Trophoblast cell (in vitro differentiated cells and primary cell): Measurements from ENCODE around the gene MYO1B.
A peak's percentile ranks its signal among the peaks of the same experiment; 100 is the strongest.

Source experiments
- DNase-seq, 2 donors: peaks; one replicate each; pipeline ENCODE4 v3.0.0-alpha.2; 2016
- H2AFZ ChIP-seq: 2 replicates; pipeline ENCODE4 v1.6.1; 2013; ENCODE audit warnings: low read length, moderate library complexity, mild to moderate bottlenecking; ENCODE audit not compliant: insufficient read depth, poor library complexity
- H2AK5ac ChIP-seq: 2 replicates; pipeline ENCODE4 v1.6.1; 2013; ENCODE audit warnings: mild to moderate bottlenecking, low read length
- H2BK120ac ChIP-seq: 2 replicates; pipeline ENCODE4 v1.6.1; 2013; ENCODE audit warnings: low read length, mild to moderate bottlenecking, moderate library complexity; ENCODE audit not compliant: insufficient read depth, poor library complexity
- H2BK12ac ChIP-seq: 2 replicates; pipeline ENCODE4 v1.6.1; 2013; ENCODE audit warnings: mild to moderate bottlenecking, low read length, moderate library complexity
- H2BK5ac ChIP-seq: 2 replicates; pipeline ENCODE4 v1.6.1; 2013; ENCODE audit warnings: low read length, low read depth, moderate library complexity, mild to moderate bottlenecking; ENCODE audit not compliant: poor library complexity
- H3K14ac ChIP-seq: 2 replicates; pipeline ENCODE4 v1.6.1; 2013; ENCODE audit warnings: mild to moderate bottlenecking, low read length
- H3K18ac ChIP-seq: 2 replicates; pipeline ENCODE4 v1.6.1; 2013; ENCODE audit warnings: mild to moderate bottlenecking, low read length
- H3K23ac ChIP-seq: 2 replicates; pipeline ENCODE4 v1.6.1; 2013; ENCODE audit warnings: low read length
- H3K27ac ChIP-seq: 2 replicates; pipeline ENCODE4 v1.5.1; 2013; ENCODE audit warnings: low read depth, mild to moderate bottlenecking, inconsistent platforms, low read length, moderate library complexity
- H3K27me3 ChIP-seq: 2 replicates; pipeline ENCODE4 v1.6.1; 2013; ENCODE audit warnings: inconsistent platforms, mild to moderate bottlenecking, low read length, moderate library complexity; ENCODE audit not compliant: insufficient read depth
- H3K36me3 ChIP-seq, 2 experiments: 1 replicate in 1 of 2; 2 replicates in 1 of 2; pipeline ENCODE4 v1.6.1; 2013; ENCODE audit warnings: low read length in 2 of 2, mild to moderate bottlenecking in 2 of 2, moderate library complexity in 1 of 2; ENCODE audit not compliant: insufficient read depth in 2 of 2, control insufficient read depth in 1 of 2
- H3K4ac ChIP-seq: 2 replicates; pipeline ENCODE4 v1.6.1; 2013; ENCODE audit warnings: low read depth, mild to moderate bottlenecking, low read length, moderate library complexity
- H3K4me1 ChIP-seq, 2 experiments: 1 replicate in 1 of 2; 2 replicates in 1 of 2; pipeline ENCODE4 v1.6.1; 2013; ENCODE audit warnings: low read length in 2 of 2, mild to moderate bottlenecking in 2 of 2, moderate library complexity in 1 of 2; ENCODE audit not compliant: insufficient read depth in 2 of 2, control insufficient read depth in 1 of 2
- H3K4me2 ChIP-seq: 2 replicates; pipeline ENCODE4 v1.6.1; 2013; ENCODE audit warnings: inconsistent platforms, mild to moderate bottlenecking, low read length, moderate library complexity
- H3K4me3 ChIP-seq: 2 replicates; pipeline ENCODE4 v1.5.1; 2013; ENCODE audit warnings: mild to moderate bottlenecking, low read depth, low read length, inconsistent platforms
- H3K79me1 ChIP-seq: one replicate; pipeline ENCODE4 v1.6.1; 2013; ENCODE audit warnings: low read length
- H3K79me2 ChIP-seq: 2 replicates; pipeline ENCODE4 v1.6.1; 2013; ENCODE audit warnings: low read length, mild to moderate bottlenecking; ENCODE audit not compliant: control insufficient read depth, insufficient read depth, poor library complexity
- H3K9ac ChIP-seq: 2 replicates; pipeline ENCODE4 v1.6.1; 2013; ENCODE audit warnings: mild to moderate bottlenecking, low read length
- H3K9me3 ChIP-seq: 2 replicates; pipeline ENCODE4 v1.6.1; 2013; ENCODE audit warnings: low read depth, mild to moderate bottlenecking, control low read depth, inconsistent platforms, low read length; ENCODE audit not compliant: insufficient read depth
- H4K12ac ChIP-seq: 2 replicates; pipeline ENCODE4 v1.6.1; 2013; ENCODE audit warnings: low read depth, mild to moderate bottlenecking, low read length, moderate library complexity
- H4K8ac ChIP-seq: 2 replicates; pipeline ENCODE4 v1.6.1; 2013; ENCODE audit warnings: low read depth, mild to moderate bottlenecking, low read length, moderate library complexity
- H4K91ac ChIP-seq: one replicate; pipeline ENCODE4 v1.6.1; 2013; ENCODE audit warnings: low read depth, mild to moderate bottlenecking, low read length, moderate library complexity
- WGBS: extraction: QIAGEN DNeasy Blood & Tissue Kit; methylation state at CpG from one replicate; pipeline ENCODE4 v1.1.7; 2013; ENCODE audit warnings: missing lambda C conversion rate; ENCODE audit not compliant: insufficient read length, insufficient coverage; ENCODE audit errors: extremely low coverage; 5-methylcytosine and 5-hydroxymethylcytosine counted together

The MYO1B gene

DNA sequence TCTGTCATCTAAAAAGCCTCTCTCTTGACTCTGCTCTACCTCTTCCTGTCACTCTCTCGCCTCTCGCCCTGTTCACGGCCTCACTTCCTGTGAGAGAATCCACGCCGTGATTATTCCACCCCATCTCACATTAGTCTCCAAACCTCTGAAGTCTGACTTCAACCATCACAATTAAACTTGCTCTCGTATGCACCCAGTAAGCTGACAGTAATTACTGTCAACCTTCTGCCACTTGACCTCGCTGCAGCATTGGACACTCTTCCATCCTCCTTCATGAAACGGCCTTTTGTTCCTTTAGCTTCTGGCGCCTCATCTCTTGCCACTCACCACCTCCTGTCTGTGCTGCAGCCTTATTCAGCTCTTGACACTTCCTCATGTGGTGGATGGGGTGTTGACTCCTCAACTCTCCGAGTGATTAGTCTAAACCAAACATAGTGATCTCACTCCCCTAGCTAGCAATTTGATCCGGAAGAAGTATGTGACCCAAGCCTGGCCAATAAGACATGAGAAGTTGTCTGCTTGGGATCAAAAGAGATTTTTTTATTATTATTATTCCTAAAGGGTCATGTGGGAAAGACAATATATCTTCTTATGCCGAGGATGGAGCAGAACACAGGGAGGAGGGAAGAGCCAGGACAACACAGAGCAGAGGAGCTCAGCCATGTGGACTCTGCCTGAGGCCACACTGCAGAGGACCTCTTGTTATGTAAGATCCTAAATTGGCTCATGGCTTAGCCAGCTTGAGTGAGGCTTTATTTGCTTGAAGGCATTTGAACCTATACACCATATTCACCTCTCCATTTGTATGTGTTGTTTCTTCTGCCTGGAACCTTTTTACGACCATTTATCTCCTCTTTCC, 38.4 kb upstream of the MYO1B start:
- no peak overlapping the region for H2BK5ac ChIP-seq
- no peak overlapping the region for H3K4me3 ChIP-seq
- no peak overlapping the region for H2BK12ac ChIP-seq
- H4K12ac ChIP-seq, result no peak overlapping the region
- no peaks in the 10 kb centered on the region for H3K36me3 ChIP-seq
- H3K18ac ChIP-seq, result no peak overlapping the region
- no peak overlapping the region for H2AFZ ChIP-seq
- H4K8ac ChIP-seq, result no peak overlapping the region
- no peak overlapping the region for H2BK120ac ChIP-seq
- H3K9ac ChIP-seq, result no peak overlapping the region
- no peaks in the 10 kb centered on the region for H3K79me2 ChIP-seq
- no peak overlapping the region for H3K4me2 ChIP-seq
- H3K27ac ChIP-seq, result no peak overlapping the region
- peaks cover 2 to 3% of the 10 kb centered on the region in 2 experiments for H3K4me1 ChIP-seq
- no CpG with 5 or more reads among the region's 13 CpGs for WGBS
- H3K14ac ChIP-seq, result no peak overlapping the region
- no peaks in the 10 kb centered on the region for H3K27me3 ChIP-seq
- H4K91ac ChIP-seq, result no peak overlapping the region
- no peak overlapping the region for H2AK5ac ChIP-seq
- H3K9me3 ChIP-seq, result peaks cover 2% of the 10 kb centered on the region
- DNase-seq, result no peak
- no peaks in the 10 kb centered on the region for H3K79me1 ChIP-seq
- no peak overlapping the region for H3K23ac ChIP-seq
- no peak overlapping the region for H3K4ac ChIP-seq

DNA sequence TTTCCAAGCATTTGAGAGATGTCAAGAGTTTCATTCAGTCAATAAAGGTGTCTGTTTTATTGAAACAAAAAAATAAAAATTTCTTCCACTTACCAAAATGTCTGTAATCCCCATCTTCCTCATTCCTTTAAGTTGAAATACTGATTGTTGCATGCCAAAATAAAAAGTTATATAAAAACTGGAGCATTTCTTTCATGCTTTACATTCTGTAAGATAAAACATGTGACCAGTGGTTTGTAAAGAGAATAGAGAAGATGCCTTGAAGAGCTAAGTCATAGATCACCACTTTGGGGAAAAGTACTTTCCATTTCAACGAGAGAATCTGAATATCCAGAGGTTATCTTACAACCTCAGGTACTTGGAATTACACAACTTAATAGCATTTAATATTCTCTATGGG, 35.9 kb upstream of the MYO1B start:
- H3K4ac ChIP-seq, result no peak overlapping the region
- no peaks in the 10 kb centered on the region for H3K79me1 ChIP-seq
- no peak overlapping the region for H3K14ac ChIP-seq
- DNase-seq, result peak in 1 of 2 donors; percentile 35
- no peaks in the 10 kb centered on the region for H3K36me3 ChIP-seq
- no peak overlapping the region for H3K4me2 ChIP-seq
- no peak overlapping the region for H4K91ac ChIP-seq
- WGBS, result no CpG with 5 or more reads among the region's 1 CpG
- no peaks in the 10 kb centered on the region for H3K79me2 ChIP-seq
- no peaks in the 10 kb centered on the region for H3K27me3 ChIP-seq
- H3K9me3 ChIP-seq, result peaks cover 2% of the 10 kb centered on the region
- H3K9ac ChIP-seq, result no peak overlapping the region
- no peak overlapping the region for H2BK120ac ChIP-seq
- no peaks in the 10 kb centered on the region for H3K4me1 ChIP-seq
- H4K8ac ChIP-seq, result no peak overlapping the region
- no peak overlapping the region for H2BK5ac ChIP-seq
- no peak overlapping the region for H3K27ac ChIP-seq
- no peak overlapping the region for H3K23ac ChIP-seq
- no peak overlapping the region for H3K18ac ChIP-seq
- no peak overlapping the region for H3K4me3 ChIP-seq
- H4K12ac ChIP-seq, result no peak overlapping the region
- H2AK5ac ChIP-seq, result no peak overlapping the region
- H2BK12ac ChIP-seq, result no peak overlapping the region
- H2AFZ ChIP-seq, result no peak overlapping the region

GRCh38 chr2:191212119-191212518, 33.1 kb upstream of the MYO1B start:
- Histone ChIP-seq H2AFZ (no peak overlapping the region), H3K79me1 (no peaks in the 10 kb centered on the region), H3K4me3 (no peak overlapping the region), H3K14ac (no peak overlapping the region), H3K9ac (no peak overlapping the region), H4K12ac (no peak overlapping the region), H3K27me3 (no peaks in the 10 kb centered on the region), H3K4me2 (no peak overlapping the region), H4K91ac (no peak overlapping the region), H3K27ac (no peak overlapping the region), H3K36me3 (no peaks in the 10 kb centered on the region), H2BK12ac (no peak overlapping the region), H2AK5ac (no peak overlapping the region), H3K4me1 (no peaks in the 10 kb centered on the region), H3K18ac (no peak overlapping the region), H3K9me3 (no peaks in the 10 kb centered on the region), H3K79me2 (no peaks in the 10 kb centered on the region), H3K23ac (no peak overlapping the region), H4K8ac (no peak overlapping the region), H2BK120ac (no peak overlapping the region), H3K4ac (no peak overlapping the region), H2BK5ac (no peak overlapping the region)
- no peak for DNase-seq

- Histone ChIP-seq H2BK5ac (no peak overlapping the region), H3K14ac (no peak overlapping the region), H2BK120ac (no peak overlapping the region), H3K79me1 (no peaks in the 10 kb centered on the region), H3K4ac (no peak overlapping the region), H4K12ac (no peak overlapping the region), H3K4me3 (no peak overlapping the region), H2BK12ac (no peak overlapping the region), H4K91ac (no peak overlapping the region), H2AK5ac (no peak overlapping the region), H3K18ac (no peak overlapping the region), H3K27ac (no peak overlapping the region), H2AFZ (no peak overlapping the region), H3K79me2 (no peaks in the 10 kb centered on the region), H3K9ac (no peak overlapping the region), H3K9me3 (no peaks in the 10 kb centered on the region), H3K23ac (no peak overlapping the region), H3K27me3 (no peaks in the 10 kb centered on the region), H4K8ac (no peak overlapping the region), H3K36me3 (no peaks in the 10 kb centered on the region), H3K4me2 (no peak overlapping the region), H3K4me1 (peaks cover 0 to 2% of the 10 kb centered on the region in 2 experiments)
- no peak for DNase-seq
These were observed 31.9 kb upstream of the MYO1B start for GRCh38 chr2:191213333-191213732.
